ENCODE results near the gene TRIM47. TPM values are rescaled to one million over a fixed set of nuclear protein-coding genes. Genes with fewer than 3 reads are reported as not detected.

The TRIM47 gene
- total RNA-seq, 1 experiment from 2014 or later = 25.7 TPM

DNA sequence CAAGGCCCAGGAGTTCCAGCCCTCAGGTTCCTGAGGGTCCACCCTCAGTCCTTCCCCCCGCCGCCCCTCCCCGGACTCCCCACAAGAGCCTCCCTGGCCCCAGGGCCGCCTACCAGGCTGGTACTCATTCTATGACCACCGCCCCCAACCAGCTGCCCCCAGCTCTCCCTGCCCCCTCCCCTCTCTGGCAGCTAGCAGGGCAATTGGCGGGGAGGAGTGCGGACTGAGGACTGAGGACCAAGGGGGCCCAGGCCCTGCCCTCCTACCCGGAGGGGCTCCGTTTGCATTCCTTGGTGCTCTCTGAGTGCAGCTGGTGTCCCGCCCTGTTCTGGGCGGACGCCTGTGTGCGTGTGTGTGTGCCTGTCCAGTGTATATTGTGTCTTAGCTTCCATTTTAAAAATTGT is 53.2 kb downstream of the TRIM47 start:
- no peak overlapping the region for H3K27ac Mint-ChIP-seq (ENCODE audit: low read depth, unreplicated experiment)
- TF ChIP-seq, protein P1, sequence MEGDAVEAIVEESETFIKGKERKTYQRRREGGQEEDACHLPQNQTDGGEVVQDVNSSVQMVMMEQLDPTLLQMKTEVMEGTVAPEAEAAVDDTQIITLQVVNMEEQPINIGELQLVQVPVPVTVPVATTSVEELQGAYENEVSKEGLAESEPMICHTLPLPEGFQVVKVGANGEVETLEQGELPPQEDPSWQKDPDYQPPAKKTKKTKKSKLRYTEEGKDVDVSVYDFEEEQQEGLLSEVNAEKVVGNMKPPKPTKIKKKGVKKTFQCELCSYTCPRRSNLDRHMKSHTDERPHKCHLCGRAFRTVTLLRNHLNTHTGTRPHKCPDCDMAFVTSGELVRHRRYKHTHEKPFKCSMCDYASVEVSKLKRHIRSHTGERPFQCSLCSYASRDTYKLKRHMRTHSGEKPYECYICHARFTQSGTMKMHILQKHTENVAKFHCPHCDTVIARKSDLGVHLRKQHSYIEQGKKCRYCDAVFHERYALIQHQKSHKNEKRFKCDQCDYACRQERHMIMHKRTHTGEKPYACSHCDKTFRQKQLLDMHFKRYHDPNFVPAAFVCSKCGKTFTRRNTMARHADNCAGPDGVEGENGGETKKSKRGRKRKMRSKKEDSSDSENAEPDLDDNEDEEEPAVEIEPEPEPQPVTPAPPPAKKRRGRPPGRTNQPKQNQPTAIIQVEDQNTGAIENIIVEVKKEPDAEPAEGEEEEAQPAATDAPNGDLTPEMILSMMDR (IDR thresholded peaks at IDR 0.05; ENCODE audit: unreplicated experiment) = no peak
- ChIA-PET POLR2A (interaction anchor here (0.7 to 1.7 kb wide), 4 partner anchors 10 to 47 kb away, joined by 3 to 8 read pairs (median 6); a partner anchor contains a TSS), CTCF (interaction anchor here (0.6 to 1.1 kb wide), 5 partner anchors 12 to 192 kb away, joined by 3 to 5 read pairs (median 3); partner anchors contain the start of gene SMIM5)
- intact Hi-C loops (cut with micrococcal nuclease) = no loop called here
- H3K27me3 Mint-ChIP-seq (ENCODE audit: insufficient read depth, unreplicated experiment) = no peaks in the 10 kb centered on the region
- H3K4me1 Mint-ChIP-seq (ENCODE audit: insufficient read depth, unreplicated experiment) = no peaks in the 10 kb centered on the region
- DNase-seq (ENCODE audit: unreplicated experiment) = no peak
- no TSS peak for BruUV-seq (replicated peaks)
- no peaks in the 10 kb centered on the region for H3K9me3 Mint-ChIP-seq (ENCODE audit: unreplicated experiment)
- no peak overlapping the region for H3K4me3 Mint-ChIP-seq (ENCODE audit: unreplicated experiment)
- H3K36me3 Mint-ChIP-seq (ENCODE audit: insufficient read depth, unreplicated experiment) = peaks cover 5% of the 10 kb centered on the region

DNA sequence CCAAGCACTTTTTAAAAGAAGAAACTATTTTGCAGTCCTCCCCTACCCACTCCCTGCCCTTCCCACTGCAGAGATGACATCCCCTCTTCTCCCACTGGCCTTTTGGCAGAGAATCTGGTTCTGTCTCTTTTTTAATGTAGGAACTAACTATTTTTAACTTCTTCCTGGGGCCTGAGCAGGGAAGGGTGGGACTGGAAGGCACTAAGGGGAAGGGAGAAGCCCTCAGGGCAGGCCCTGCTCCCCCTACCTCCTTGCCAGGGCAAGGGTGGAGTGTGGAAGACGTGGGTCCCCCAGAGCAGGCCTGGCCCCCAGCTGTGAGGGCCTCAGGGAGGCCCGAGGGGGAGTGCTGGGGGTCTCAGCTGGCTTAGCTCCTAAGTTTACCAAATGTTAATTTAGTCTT is 53.7 kb downstream of the TRIM47 start:
- TF ChIP-seq, protein P1 (IDR thresholded peaks at IDR 0.05; ENCODE audit: unreplicated experiment) = no peak
- POLR2A ChIA-PET = interaction anchor here (1.3 to 1.7 kb wide), 2 partner anchors 16 to 45 kb away, joined by 5 to 8 read pairs; a partner anchor contains a TSS
- no TSS peak for BruUV-seq (replicated peaks)
- Mint-ChIP-seq H3K27me3 (ENCODE audit: insufficient read depth, unreplicated experiment) (no peaks in the 10 kb centered on the region), H3K4me1 (ENCODE audit: insufficient read depth, unreplicated experiment) (no peaks in the 10 kb centered on the region), H3K4me3 (ENCODE audit: unreplicated experiment) (no peak overlapping the region), H3K36me3 (ENCODE audit: insufficient read depth, unreplicated experiment) (peaks cover 10% of the 10 kb centered on the region), H3K27ac (ENCODE audit: low read depth, unreplicated experiment) (no peak overlapping the region), H3K9me3 (ENCODE audit: unreplicated experiment) (no peaks in the 10 kb centered on the region)
- no peak for DNase-seq (ENCODE audit: unreplicated experiment)
- CTCF ChIA-PET = interaction anchor here (0.7 kb wide), 2 partner anchors 26 to 61 kb away, joined by 3 to 4 read pairs; no protein-coding TSS in a partner anchor
- intact Hi-C loops (cut with micrococcal nuclease) = no loop called here

Other genes starting within 250 kb of the TRIM47 start
- gene SMIM5, start 245.1 kb downstream of the TRIM47 start, total RNA-seq (2022) = 0.09 TPM in 1 of 2 replicates, not detected in the other
- gene RECQL5, start 211.4 kb downstream of the TRIM47 start, total RNA-seq (2022) = 36.3 and 47.9 TPM in 2 replicates
- gene SAP30BP, start 211.2 kb downstream of the TRIM47 start, total RNA-seq (2022) = 108 and 123 TPM in 2 replicates
- 727 and 1,054 TPM in 2 replicates for gene ITGB4, start 157.1 kb downstream of the TRIM47 start, total RNA-seq (2022)
- 8.7 and 9.8 TPM in 2 replicates for gene GALK1, start 113.4 kb downstream of the TRIM47 start, total RNA-seq (2022)
- gene UNK, start 93.8 kb downstream of the TRIM47 start, total RNA-seq (2022) = 12.3 and 16.0 TPM in 2 replicates
- gene UNC13D, start 34.2 kb downstream of the TRIM47 start, total RNA-seq (2022) = 3.5 and 7.6 TPM in 2 replicates
- gene WBP2, start 23.2 kb downstream of the TRIM47 start, total RNA-seq (2022) = 55.7 and 97.9 TPM in 2 replicates
- 15.9 and 17.4 TPM in 2 replicates for gene TRIM65, start 18.4 kb upstream of the TRIM47 start, total RNA-seq (2022)
- 97.9 and 111 TPM in 2 replicates for gene MRPL38, start 26.3 kb upstream of the TRIM47 start, total RNA-seq (2022)
- 14.0 and 18.8 TPM in 2 replicates for gene FBF1, start 62.5 kb upstream of the TRIM47 start, total RNA-seq (2022)
- 23.4 and 26.0 TPM in 2 replicates for gene ACOX1, start 100.6 kb upstream of the TRIM47 start, total RNA-seq (2022)
- 13.0 and 15.4 TPM in 2 replicates for gene TEN1, start 100.7 kb upstream of the TRIM47 start, total RNA-seq (2022)
- 5.3 and 5.7 TPM in 2 replicates for gene CDK3, start 122.3 kb upstream of the TRIM47 start, total RNA-seq (2022)
- 7.7 and 8.1 TPM in 2 replicates for gene EVPL, start 148.7 kb upstream of the TRIM47 start, total RNA-seq (2022)
- gene SRP68, start 193.9 kb upstream of the TRIM47 start, total RNA-seq (2022) = 80.8 and 106 TPM in 2 replicates
- 0.37 TPM in 1 of 2 replicates, not detected in the other for gene GALR2, start 196.2 kb upstream of the TRIM47 start, total RNA-seq (2022)
- not detected in 2 replicates for gene ZACN, start 200.6 kb upstream of the TRIM47 start, total RNA-seq (2022)
- gene EXOC7, start 225.2 kb upstream of the TRIM47 start, total RNA-seq (2022) = 80.8 and 106 TPM in 2 replicates